DND-41 (cell line): ENCODE results near the gene PPARA.
"Not testable (repeated sequence)": the region's sequence is repeated elsewhere in the genome, so short reads cannot be mapped to it uniquely, and the experiment has no call there.

Experiments used
- ATAC-seq: fragments of 200-7000 bp; cut with Tn5 transposase; 3 replicates; pipeline ENCODE4 v1.9.1; 2021; ENCODE audit warnings: low read depth; ENCODE audit not compliant: insufficient read depth
- DNase-seq: peaks from one replicate; pipeline ENCODE4 v3.0.0-alpha.2; 2020
- H2AFZ ChIP-seq: 2 replicates; pipeline ENCODE4 v1.6.0; 2012; ENCODE audit warnings: low read depth, low read length
- H3K27ac ChIP-seq: 2 replicates; pipeline ENCODE4 v1.5.1; 2012; ENCODE audit warnings: low read length, inconsistent platforms
- H3K27me3 ChIP-seq: fragments of 200-600 bp; sonication (generic); 2 replicates; pipeline ENCODE4 v1.6.0; 2012; ENCODE audit warnings: low read length, mild to moderate bottlenecking, inconsistent platforms; ENCODE audit not compliant: insufficient read depth, poor library complexity
- H3K36me3 ChIP-seq: 2 replicates; pipeline ENCODE4 v1.5.1; 2012; ENCODE audit warnings: low read length, inconsistent platforms; ENCODE audit not compliant: insufficient read depth
- H3K4me1 ChIP-seq: 2 replicates; pipeline ENCODE4 v1.5.1; 2012; ENCODE audit warnings: mild to moderate bottlenecking, low read length; ENCODE audit not compliant: insufficient read depth
- H3K4me2 ChIP-seq: 2 replicates; pipeline ENCODE4 v1.6.0; 2012; ENCODE audit warnings: mild to moderate bottlenecking, moderate library complexity, low read length, inconsistent platforms; ENCODE audit not compliant: insufficient read depth
- H3K4me3 ChIP-seq, 2 experiments: fragments of 200-600 bp in 1 of 2; shearing (Covaris generic) in 1 of 2; 2 replicates each; pipeline ENCODE4 v1.5.1; 2012 to 2016; ENCODE audit warnings: inconsistent platforms in 2 of 2, low read length in 2 of 2, mild to moderate bottlenecking in 2 of 2, low read depth in 1 of 2, moderate library complexity in 1 of 2
- H3K79me2 ChIP-seq: 2 replicates; pipeline ENCODE4 v1.6.0; 2012; ENCODE audit warnings: low read length, inconsistent platforms; ENCODE audit not compliant: insufficient read depth
- H3K9ac ChIP-seq: 2 replicates; pipeline ENCODE4 v1.6.0; 2012; ENCODE audit warnings: low read depth, mild to moderate bottlenecking, inconsistent platforms, low read length, moderate library complexity
- H3K9me3 ChIP-seq: 2 replicates; pipeline ENCODE4 v1.5.1; 2012; ENCODE audit warnings: low read length, moderate library complexity, mild to moderate bottlenecking, inconsistent platforms; ENCODE audit not compliant: insufficient read depth, severe bottlenecking
- H4K20me1 ChIP-seq: 2 replicates; pipeline ENCODE4 v1.6.0; 2012; ENCODE audit warnings: low read length; ENCODE audit not compliant: insufficient read depth
- CTCF ChIP-seq: IDR thresholded peaks from 2 replicates; pipeline ENCODE4 v1.5.1; 2012; ENCODE audit warnings: borderline replicate concordance, low read length, moderate library complexity, mild to moderate bottlenecking; ENCODE audit not compliant: poor library complexity, severe bottlenecking; ENCODE audit errors: extremely low read depth
- EZH2 ChIP-seq: IDR thresholded peaks from 3 replicates; pipeline ENCODE4 v1.6.1; 2012; ENCODE audit warnings: borderline replicate concordance, low read depth, mild to moderate bottlenecking, moderate library complexity, low read length, inconsistent platforms; ENCODE audit not compliant: severe bottlenecking

PPARA gene

DNA sequence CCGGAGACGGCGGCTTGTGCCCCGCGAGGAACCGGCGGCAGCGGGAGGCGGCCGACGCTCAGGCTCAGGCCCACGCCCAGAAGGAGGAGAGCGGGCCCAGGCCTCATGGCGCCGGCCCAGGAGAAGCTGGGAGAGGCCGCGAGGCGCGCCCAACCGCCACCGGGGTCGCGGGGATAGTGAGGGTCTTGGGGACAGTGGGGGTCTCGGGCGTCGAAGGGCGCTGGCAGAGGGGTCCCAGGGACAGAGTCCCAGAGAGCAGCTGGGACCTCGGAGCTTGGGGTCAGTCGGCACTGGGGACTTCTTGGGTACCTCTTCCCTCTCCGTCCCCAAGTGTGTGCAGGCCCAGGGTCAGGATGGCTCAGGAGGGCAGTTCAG, 112.9 kb downstream of the PPARA start, which contains the start of gene PKDREJ:
Gene PKDREJ (minus strand): TSS at position 128 of the 375 bp plus-strand sequence. CDS start 21 bp downstream, at position 107.
- peaks cover 3% of the 10 kb centered on the region; the same call in 1 of the 2 replicates for H3K79me2 ChIP-seq
- H3K4me2 ChIP-seq: no peak within 1 kb of the TSS
- H3K4me1 ChIP-seq: peaks cover 15% of the 10 kb centered on the region
- TF ChIP-seq CTCF: no peak
- no peak for TF ChIP-seq EZH2
- H2AFZ ChIP-seq: no peak within 1 kb of the TSS
- peaks cover 10% of the 10 kb centered on the region for H3K9me3 ChIP-seq
- ATAC-seq: no peak
- H3K27me3 ChIP-seq: no peaks in the 10 kb centered on the region
- no peaks in the 10 kb centered on the region for H3K36me3 ChIP-seq
- no peak within 1 kb of the TSS for H3K9ac ChIP-seq
- no peaks in the 10 kb centered on the region for H4K20me1 ChIP-seq
- H3K4me3 ChIP-seq: no peak within 1 kb of the TSS
- DNase-seq: no peak
- H3K27ac ChIP-seq: no peak within 1 kb of the TSS

- H3K27ac ChIP-seq, H3K79me2 ChIP-seq, H3K36me3 ChIP-seq, DNase-seq, ATAC-seq, H3K4me3 ChIP-seq, H3K27me3 ChIP-seq, H2AFZ ChIP-seq, H4K20me1 ChIP-seq, H3K4me2 ChIP-seq, H3K9ac ChIP-seq: not testable (repeated sequence)
- peaks cover 10% of the 10 kb centered on the region for H3K9me3 ChIP-seq
- H3K4me1 ChIP-seq: peaks cover 27% of the 10 kb centered on the region
Observed at GRCh38 chr22:46264520-46264919, 114.2 kb downstream of the PPARA start.

DNA sequence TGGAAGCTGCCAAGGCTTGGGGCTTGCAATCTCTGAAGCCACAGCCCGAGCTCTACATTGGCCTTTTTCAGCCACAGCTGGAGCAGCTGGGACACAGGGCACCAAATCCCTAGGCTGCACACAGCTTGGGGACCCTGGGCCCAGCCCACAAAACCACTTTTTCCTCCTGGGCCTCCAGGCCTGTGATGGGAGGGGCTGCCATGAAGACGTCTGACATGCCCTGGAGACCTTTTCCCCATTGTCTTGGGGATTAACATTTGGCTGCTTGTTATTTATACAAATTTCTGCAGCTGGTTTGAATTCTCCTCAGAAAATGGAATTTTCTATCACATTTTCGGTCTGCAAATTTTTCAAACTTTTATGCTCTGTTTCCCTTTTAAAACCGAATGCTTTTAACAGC, 115.3 kb downstream of the PPARA start:
- not testable (repeated sequence) for ATAC-seq, H3K27ac ChIP-seq, H4K20me1 ChIP-seq, H3K79me2 ChIP-seq, H3K4me3 ChIP-seq, DNase-seq, H3K36me3 ChIP-seq, H3K4me2 ChIP-seq, H3K27me3 ChIP-seq, H2AFZ ChIP-seq, H3K9ac ChIP-seq
- peaks cover 33% of the 10 kb centered on the region for H3K4me1 ChIP-seq
- peaks cover 10% of the 10 kb centered on the region for H3K9me3 ChIP-seq

DNA sequence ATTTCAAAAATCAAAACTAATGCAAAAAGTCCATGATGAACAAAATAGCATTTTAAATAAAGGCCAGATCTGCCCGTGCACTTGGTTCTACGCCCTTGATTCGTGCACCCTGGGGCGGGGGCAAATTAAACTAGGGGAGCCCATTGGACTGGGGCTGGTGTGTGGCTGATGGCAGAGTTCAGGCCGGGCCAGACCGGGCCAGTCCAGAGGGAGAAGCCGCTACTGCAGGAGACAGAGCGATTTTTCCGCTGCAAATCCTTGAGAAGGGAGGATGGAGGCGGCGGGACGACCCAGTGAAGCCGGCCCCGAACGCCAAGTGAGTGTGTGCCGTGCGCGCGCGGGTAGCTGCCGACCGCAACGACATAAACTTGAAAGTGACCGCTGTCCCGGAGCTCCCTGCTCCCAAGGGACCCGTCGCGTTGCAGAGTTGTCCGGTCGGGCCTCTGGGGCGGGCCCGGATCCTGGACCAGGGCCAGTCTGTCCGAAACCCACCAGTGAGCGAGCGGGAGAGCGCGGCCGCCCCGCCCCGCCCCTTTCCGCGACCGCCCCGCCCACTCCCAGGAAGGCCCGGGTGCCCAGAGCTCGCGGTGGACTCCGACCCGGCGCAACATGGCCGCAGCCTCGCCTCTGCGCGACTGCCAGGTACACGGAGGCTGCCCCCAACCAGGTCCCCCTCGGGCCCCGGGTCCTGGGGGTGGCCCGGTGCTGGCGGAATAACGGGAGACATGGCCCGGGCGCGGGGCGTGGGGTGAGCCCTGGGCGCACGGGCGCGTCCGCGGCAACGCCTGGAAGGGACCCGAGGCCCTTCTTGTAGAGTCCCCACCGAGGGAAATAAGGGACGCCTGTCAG, 117.3 kb downstream of the PPARA start, which contains the start of gene TTC38:
Gene TTC38 (plus strand): TSS at position 578 of the 849 bp plus-strand sequence. CDS start 32 bp downstream, at position 610.
- ATAC-seq (peak; percentile 83), DNase-seq (peak; percentile 62)
- no peak for TF ChIP-seq CTCF
- TF ChIP-seq EZH2: no peak
- peak within 1 kb of the TSS; percentile 63 to 85 for H3K4me3 ChIP-seq
- H3K4me2 ChIP-seq: peak within 1 kb of the TSS; percentile 82
- H3K4me1 ChIP-seq: peaks cover 33% of the 10 kb centered on the region
- H3K36me3 ChIP-seq: peaks cover 12% of the 10 kb centered on the region
- H3K79me2 ChIP-seq: peaks cover 5% of the 10 kb centered on the region; the same call in 1 of the 2 replicates
- peak within 1 kb of the TSS; percentile 94 for H2AFZ ChIP-seq
- no peaks in the 10 kb centered on the region for H3K27me3 ChIP-seq
- no peaks in the 10 kb centered on the region for H4K20me1 ChIP-seq
- peak within 1 kb of the TSS; percentile 78 for H3K27ac ChIP-seq
- H3K9ac ChIP-seq: peak within 1 kb of the TSS; percentile 75
- peaks cover 8% of the 10 kb centered on the region for H3K9me3 ChIP-seq
